ENCODE data around the gene C3orf52.

DNA sequence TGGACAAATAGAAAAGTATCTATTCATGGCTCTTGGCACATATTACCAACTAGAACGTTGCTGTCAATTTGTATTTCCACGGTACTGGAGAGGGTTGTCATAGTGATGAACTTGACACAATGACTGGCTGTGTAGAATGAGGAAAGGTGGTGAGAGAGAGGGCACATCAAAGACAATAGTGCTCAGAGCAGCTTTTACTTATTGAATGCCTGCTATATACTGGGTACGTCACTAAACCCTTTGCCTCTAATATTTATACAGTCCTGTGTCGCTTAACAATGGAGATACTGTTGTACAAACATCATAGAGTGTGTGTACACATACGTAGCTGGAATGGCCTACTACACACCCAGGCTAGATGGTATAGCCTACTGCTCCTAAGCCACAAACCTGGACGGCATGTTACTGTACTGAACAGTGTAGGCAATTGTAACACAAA is 43.3 kb upstream of the C3orf52 start:
- no peak for TF ChIP-seq EZH2phosphoT487 (IDR thresholded peaks at IDR 0.05; ENCODE audit: borderline replicate concordance)
- TF ChIP-seq, protein P1, sequence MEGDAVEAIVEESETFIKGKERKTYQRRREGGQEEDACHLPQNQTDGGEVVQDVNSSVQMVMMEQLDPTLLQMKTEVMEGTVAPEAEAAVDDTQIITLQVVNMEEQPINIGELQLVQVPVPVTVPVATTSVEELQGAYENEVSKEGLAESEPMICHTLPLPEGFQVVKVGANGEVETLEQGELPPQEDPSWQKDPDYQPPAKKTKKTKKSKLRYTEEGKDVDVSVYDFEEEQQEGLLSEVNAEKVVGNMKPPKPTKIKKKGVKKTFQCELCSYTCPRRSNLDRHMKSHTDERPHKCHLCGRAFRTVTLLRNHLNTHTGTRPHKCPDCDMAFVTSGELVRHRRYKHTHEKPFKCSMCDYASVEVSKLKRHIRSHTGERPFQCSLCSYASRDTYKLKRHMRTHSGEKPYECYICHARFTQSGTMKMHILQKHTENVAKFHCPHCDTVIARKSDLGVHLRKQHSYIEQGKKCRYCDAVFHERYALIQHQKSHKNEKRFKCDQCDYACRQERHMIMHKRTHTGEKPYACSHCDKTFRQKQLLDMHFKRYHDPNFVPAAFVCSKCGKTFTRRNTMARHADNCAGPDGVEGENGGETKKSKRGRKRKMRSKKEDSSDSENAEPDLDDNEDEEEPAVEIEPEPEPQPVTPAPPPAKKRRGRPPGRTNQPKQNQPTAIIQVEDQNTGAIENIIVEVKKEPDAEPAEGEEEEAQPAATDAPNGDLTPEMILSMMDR (conservative IDR thresholded peaks at IDR 0.05; ENCODE audit: low read length): no peak
